ENCODE data around the gene GASK1B.

GASK1B gene

GRCh38 chr4:158200214-158200613 lies 27.4 kb upstream of the GASK1B start:
- no peak for TF ChIP-seq POLR2A (IDR thresholded peaks at IDR 0.05; ENCODE audit: low read depth, low read length)
- FAIRE-seq = no peak
- DNase-seq (ENCODE audit: insufficient read length, low spot score) = no peak

GRCh38 chr4:158197194-158197776 lies 24.5 kb upstream of the GASK1B start:
- no peak for FAIRE-seq

GRCh38 chr4:158195297-158195696 lies 22.5 kb upstream of the GASK1B start:
- TF ChIP-seq POLR2A (IDR thresholded peaks at IDR 0.05; ENCODE audit: low read depth, low read length) = no peak
- FAIRE-seq (no peak), DNase-seq (ENCODE audit: insufficient read length, low spot score) (no peak)

More at GRCh38 chr4:158197194-158197776, 24.5 kb upstream of the GASK1B start:
- no peak for TF ChIP-seq POLR2A (IDR thresholded peaks at IDR 0.05; ENCODE audit: low read depth, low read length)
- no peak for DNase-seq (ENCODE audit: insufficient read length, low spot score)

- FAIRE-seq = no peak
- TF ChIP-seq POLR2A (IDR thresholded peaks at IDR 0.05; ENCODE audit: low read depth, low read length) = no peak
- DNase-seq (ENCODE audit: insufficient read length, low spot score) = no peak
Observed at GRCh38 chr4:158193171-158193749, 20.4 kb upstream of the GASK1B start.

- TF ChIP-seq POLR2A (IDR thresholded peaks at IDR 0.05; ENCODE audit: low read depth, low read length) = no peak
- DNase-seq (ENCODE audit: insufficient read length, low spot score) (no peak), FAIRE-seq (no peak)
Observed at GRCh38 chr4:158192439-158193158, 19.8 kb upstream of the GASK1B start.

- FAIRE-seq = no peak
- no peak for DNase-seq (ENCODE audit: insufficient read length, low spot score)
- TF ChIP-seq POLR2A (IDR thresholded peaks at IDR 0.05; ENCODE audit: low read depth, low read length) = no peak
Observed at GRCh38 chr4:158190718-158191117, 17.9 kb upstream of the GASK1B start.

GRCh38 chr4:158189422-158189821 lies 16.6 kb upstream of the GASK1B start:
- TF ChIP-seq POLR2A (IDR thresholded peaks at IDR 0.05; ENCODE audit: low read depth, low read length) = no peak
- DNase-seq (ENCODE audit: insufficient read length, low spot score) (no peak), FAIRE-seq (no peak)

GRCh38 chr4:158186815-158187214 lies 14.0 kb upstream of the GASK1B start:
- no peak for TF ChIP-seq POLR2A (IDR thresholded peaks at IDR 0.05; ENCODE audit: low read depth, low read length)
- DNase-seq (ENCODE audit: insufficient read length, low spot score) (no peak), FAIRE-seq (no peak)

- FAIRE-seq (no peak), DNase-seq (ENCODE audit: insufficient read length, low spot score) (no peak)
- no peak for TF ChIP-seq POLR2A (IDR thresholded peaks at IDR 0.05; ENCODE audit: low read depth, low read length)
Observed at GRCh38 chr4:158182736-158183135, 9.9 kb upstream of the GASK1B start.

GRCh38 chr4:158181906-158182305 lies 9.1 kb upstream of the GASK1B start:
- no peak for TF ChIP-seq POLR2A (IDR thresholded peaks at IDR 0.05; ENCODE audit: low read depth, low read length)
- FAIRE-seq (no peak), DNase-seq (ENCODE audit: insufficient read length, low spot score) (no peak)

- FAIRE-seq = no peak
- TF ChIP-seq POLR2A (IDR thresholded peaks at IDR 0.05; ENCODE audit: low read depth, low read length) = no peak
- no peak for DNase-seq (ENCODE audit: insufficient read length, low spot score)
Observed at GRCh38 chr4:158179465-158179864, 6.6 kb upstream of the GASK1B start.

GRCh38 chr4:158176776-158177175 lies 4.0 kb upstream of the GASK1B start:
- no peak for TF ChIP-seq POLR2A (IDR thresholded peaks at IDR 0.05; ENCODE audit: low read depth, low read length)
- FAIRE-seq = no peak
- DNase-seq (ENCODE audit: insufficient read length, low spot score) = no peak

GRCh38 chr4:158176108-158176507 lies 3.3 kb upstream of the GASK1B start:
- FAIRE-seq (peak; percentile 38), DNase-seq (ENCODE audit: insufficient read length, low spot score) (no peak)
- no peak for TF ChIP-seq POLR2A (IDR thresholded peaks at IDR 0.05; ENCODE audit: low read depth, low read length)

GRCh38 chr4:158170691-158171561 lies 1.9 kb downstream of the GASK1B start:
- no peak for TF ChIP-seq POLR2A (IDR thresholded peaks at IDR 0.05; ENCODE audit: low read depth, low read length)
- DNase-seq (ENCODE audit: insufficient read length, low spot score) = no peak
- FAIRE-seq = no peak

All from H54 (cell line).